GM21723 (cell line): ENCODE results near the gene VAV2.

Experiments
- ATAC-seq: cut with Tn5 transposase; IDR thresholded peaks from one replicate; pipeline ENCODE4 v1.9.1; 2021; ENCODE audit warnings: mild to moderate bottlenecking, moderate library complexity; ENCODE audit not compliant: unreplicated experiment

Gene VAV2

GRCh38 chr9:133893191-133893994, 98.7 kb downstream of the VAV2 start:
- no peak for ATAC-seq

- no peak for ATAC-seq
Observed at GRCh38 chr9:133892193-133892920, 99.8 kb downstream of the VAV2 start.

- ATAC-seq = no peak
Observed at GRCh38 chr9:133891741-133892140, 100.4 kb downstream of the VAV2 start.

GRCh38 chr9:133890583-133890982, 101.5 kb downstream of the VAV2 start:
- no peak for ATAC-seq

- no peak for ATAC-seq
Observed at GRCh38 chr9:133889584-133890301, 102.4 kb downstream of the VAV2 start.

- ATAC-seq = no peak
Observed at GRCh38 chr9:133888809-133889491, 103.2 kb downstream of the VAV2 start.

- ATAC-seq = no peak
Observed at GRCh38 chr9:133888048-133888808, 103.9 kb downstream of the VAV2 start.

- no peak for ATAC-seq
Observed at GRCh38 chr9:133887540-133888047, 104.5 kb downstream of the VAV2 start.

GRCh38 chr9:133886563-133887501, 105.3 kb downstream of the VAV2 start:
- no peak for ATAC-seq

- ATAC-seq = no peak
Observed at GRCh38 chr9:133884907-133885744, 107.0 kb downstream of the VAV2 start.

GRCh38 chr9:133882849-133883755, 109.0 kb downstream of the VAV2 start:
- no peak for ATAC-seq

GRCh38 chr9:133881671-133882381, 110.3 kb downstream of the VAV2 start:
- no peak for ATAC-seq

- no peak for ATAC-seq
Observed at GRCh38 chr9:133880851-133881661, 111.1 kb downstream of the VAV2 start.

- no peak for ATAC-seq
Observed at GRCh38 chr9:133880136-133880535, 112.0 kb downstream of the VAV2 start.

- ATAC-seq = no peak
Observed at GRCh38 chr9:133879615-133880014, 112.5 kb downstream of the VAV2 start.

GRCh38 chr9:133878402-133878801, 113.7 kb downstream of the VAV2 start:
- ATAC-seq = no peak
